Keratinocyte (primary cell): ENCODE measurements around the gene B3GALT2. TPM values are rescaled to one million over a fixed set of nuclear protein-coding genes. Genes with fewer than 3 reads are reported as not detected.

ENCODE experiments used
- DNase-seq: peaks from one replicate; pipeline ENCODE4 v3.0.0-alpha.2; 2011; ENCODE audit warnings: low read depth, missing footprints, low spot score
- FAIRE-seq: peaks from 2 replicates; lab custom pipeline; 2011; peaks lifted over from hg19 to GRCh38; lab: Jason Lieb, UNC
- H2AFZ ChIP-seq: 2 replicates; pipeline ENCODE4 v1.6.0; 2012; ENCODE audit warnings: low read length, control low read depth, inconsistent platforms; ENCODE audit not compliant: control insufficient read depth
- H3K27ac ChIP-seq: 2 replicates; pipeline ENCODE4 v1.5.1; 2011; ENCODE audit warnings: low read length; ENCODE audit not compliant: control insufficient read depth, insufficient read depth
- H3K27me3 ChIP-seq: 3 replicates; pipeline ENCODE4 v1.6.0; 2011; ENCODE audit warnings: low read length; ENCODE audit not compliant: control insufficient read depth, insufficient read depth; ENCODE audit errors: extremely low read depth
- H3K36me3 ChIP-seq, 2 experiments: 2 replicates in 1 of 2; 3 replicates in 1 of 2; pipeline ENCODE4 v1.5.1; 2011; ENCODE audit warnings: low read length in 2 of 2, mild to moderate bottlenecking in 1 of 2; ENCODE audit not compliant: control insufficient read depth in 2 of 2, insufficient read depth in 2 of 2; ENCODE audit errors: extremely low read depth in 1 of 2
- H3K4me1 ChIP-seq: 3 replicates; pipeline ENCODE4 v1.5.1; 2011; ENCODE audit warnings: low read length; ENCODE audit not compliant: control insufficient read depth, insufficient read depth; ENCODE audit errors: extremely low read depth
- H3K4me2 ChIP-seq: 3 replicates; pipeline ENCODE4 v1.6.0; 2011; ENCODE audit warnings: low read depth, low read length; ENCODE audit not compliant: control insufficient read depth, insufficient read depth; ENCODE audit errors: extremely low read depth
- H3K4me3 ChIP-seq, 3 experiments: fragments of 200-600 bp in 1 of 3; sonication (generic) in 1 of 3; 2 replicates in 2 of 3; 3 replicates in 1 of 3; pipeline ENCODE4 v1.5.1; 2011 to 2016; ENCODE audit warnings: low read length in 3 of 3, mild to moderate bottlenecking in 3 of 3, control low read depth in 2 of 3, inconsistent platforms in 1 of 3, low read depth in 1 of 3, mixed read lengths in 1 of 3, mixed run types in 1 of 3, moderate library complexity in 1 of 3; ENCODE audit not compliant: control insufficient read depth in 2 of 3, insufficient read depth in 2 of 3; ENCODE audit errors: extremely low read depth in 1 of 3
- H3K79me2 ChIP-seq: 2 replicates; pipeline ENCODE4 v1.6.0; 2012; ENCODE audit warnings: low read length; ENCODE audit not compliant: control insufficient read depth, insufficient read depth
- H3K9ac ChIP-seq: 3 replicates; pipeline ENCODE4 v1.6.0; 2011; ENCODE audit warnings: low read length; ENCODE audit not compliant: control insufficient read depth, insufficient read depth; ENCODE audit errors: extremely low read depth
- H3K9me1 ChIP-seq: 3 replicates; pipeline ENCODE4 v1.6.0; 2011; ENCODE audit warnings: low read length; ENCODE audit not compliant: control insufficient read depth, insufficient read depth; ENCODE audit errors: extremely low read depth
- H3K9me3 ChIP-seq: 2 replicates; pipeline ENCODE4 v1.5.1; 2012; ENCODE audit warnings: low read depth, low read length; ENCODE audit not compliant: control insufficient read depth
- H4K20me1 ChIP-seq: 3 replicates; pipeline ENCODE4 v1.6.0; 2011; ENCODE audit warnings: low read length; ENCODE audit not compliant: control insufficient read depth, insufficient read depth; ENCODE audit errors: extremely low read depth
- EZH2 ChIP-seq: IDR thresholded peaks from one replicate; pipeline ENCODE4 v1.6.1; 2012; ENCODE audit warnings: inconsistent platforms, mild to moderate bottlenecking, low read length, moderate library complexity
- dilution Hi-C: fragments of 300-500 bp; cut with MboI; formaldehyde crosslinking; loops from one replicate; pipeline ENCODE4 v1.7.0; 2020; ENCODE audit warnings: low sequenced_read_pairs; ENCODE audit not compliant: extremely low pct_ligation_motif_present
- polyA plus RNA-seq, 5 experiments: library from polyadenylated mRNA; depleted of rRNA in 3 of 5; stranded (reverse) in 3 of 5; stranded (forward) in 1 of 5; unstranded in 1 of 5; fragments of >200 nt; gene quantifications; 1 replicate in 1 of 5; 2 replicates in 3 of 5; 3 replicates in 1 of 5; pipeline versions ENCODE4 v1.2.1 to v1.2.3, GENCODE V29; 2011 to 2012; ENCODE audit warnings: missing spikeins in 2 of 5, low read depth in 1 of 5, low replicate concordance in 1 of 5
- TF ChIP-seq, protein P1 (sequence below), 3 experiments: IDR thresholded peaks in 1 of 3; conservative IDR thresholded peaks in 1 of 3; optimal IDR thresholded peaks in 1 of 3; 2 replicates in 2 of 3; 3 replicates in 1 of 3; pipeline versions ENCODE3 to v1.5.1; 2011; ENCODE audit warnings: low read length in 3 of 3, mild to moderate bottlenecking in 3 of 3, moderate library complexity in 2 of 3, control low read depth in 1 of 3, inconsistent platforms in 1 of 3; ENCODE audit not compliant: insufficient read depth in 2 of 3; ENCODE audit errors: extremely low read depth in 1 of 3

B3GALT2 gene
- polyA plus RNA-seq, 1 donor (not counting 4 experiments of a cell fraction or from before 2014, with no cell fraction given), result not detected

DNA sequence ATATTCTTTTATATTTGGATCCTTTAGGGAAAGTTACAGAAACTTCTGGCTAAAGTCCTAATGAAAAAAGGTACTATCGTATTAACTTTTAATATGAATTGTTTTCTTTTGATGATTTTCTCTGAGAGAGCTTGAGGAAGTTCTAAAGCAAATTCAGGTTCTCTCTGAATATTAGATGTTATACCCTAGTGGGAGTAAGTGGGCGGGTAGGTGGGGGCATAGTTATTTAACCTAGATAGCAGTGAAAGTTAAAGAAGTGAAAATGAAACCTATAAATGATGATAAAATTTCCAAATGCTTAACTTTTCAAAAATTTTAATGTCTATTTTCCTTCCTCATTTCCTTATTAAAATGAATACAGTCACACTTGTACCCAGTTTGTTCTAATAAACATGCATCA, 26.2 kb upstream of the B3GALT2 start:
- Histone ChIP-seq H3K36me3 (peaks cover 5 to 8% of the 10 kb centered on the region in 2 experiments), H3K79me2 (no peaks in the 10 kb centered on the region), H3K4me3 (no peak overlapping the region), H3K4me2 (no peak overlapping the region), H3K27me3 (no peaks in the 10 kb centered on the region), H4K20me1 (no peaks in the 10 kb centered on the region), H3K4me1 (peaks cover 14% of the 10 kb centered on the region), H3K27ac (peak overlapping the region; percentile 81), H3K9ac (no peak overlapping the region), H2AFZ (no peak overlapping the region), H3K9me1 (no peaks in the 10 kb centered on the region), H3K9me3 (no peaks in the 10 kb centered on the region)
- no peak for TF ChIP-seq EZH2
- TF ChIP-seq, protein P1, sequence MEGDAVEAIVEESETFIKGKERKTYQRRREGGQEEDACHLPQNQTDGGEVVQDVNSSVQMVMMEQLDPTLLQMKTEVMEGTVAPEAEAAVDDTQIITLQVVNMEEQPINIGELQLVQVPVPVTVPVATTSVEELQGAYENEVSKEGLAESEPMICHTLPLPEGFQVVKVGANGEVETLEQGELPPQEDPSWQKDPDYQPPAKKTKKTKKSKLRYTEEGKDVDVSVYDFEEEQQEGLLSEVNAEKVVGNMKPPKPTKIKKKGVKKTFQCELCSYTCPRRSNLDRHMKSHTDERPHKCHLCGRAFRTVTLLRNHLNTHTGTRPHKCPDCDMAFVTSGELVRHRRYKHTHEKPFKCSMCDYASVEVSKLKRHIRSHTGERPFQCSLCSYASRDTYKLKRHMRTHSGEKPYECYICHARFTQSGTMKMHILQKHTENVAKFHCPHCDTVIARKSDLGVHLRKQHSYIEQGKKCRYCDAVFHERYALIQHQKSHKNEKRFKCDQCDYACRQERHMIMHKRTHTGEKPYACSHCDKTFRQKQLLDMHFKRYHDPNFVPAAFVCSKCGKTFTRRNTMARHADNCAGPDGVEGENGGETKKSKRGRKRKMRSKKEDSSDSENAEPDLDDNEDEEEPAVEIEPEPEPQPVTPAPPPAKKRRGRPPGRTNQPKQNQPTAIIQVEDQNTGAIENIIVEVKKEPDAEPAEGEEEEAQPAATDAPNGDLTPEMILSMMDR (optimal IDR thresholded peaks at IDR 0.05 in 1 of 3, IDR thresholded peaks at IDR 0.05 in 1 of 3, conservative IDR thresholded peaks at IDR 0.05 in 1 of 3; ENCODE audit: extremely low read depth in 1 of 3, insufficient read depth in 2 of 3, low read length in 3 of 3), result no peak
- dilution Hi-C loops, result no loop called here
- FAIRE-seq (no peak), DNase-seq (no peak)

DNA sequence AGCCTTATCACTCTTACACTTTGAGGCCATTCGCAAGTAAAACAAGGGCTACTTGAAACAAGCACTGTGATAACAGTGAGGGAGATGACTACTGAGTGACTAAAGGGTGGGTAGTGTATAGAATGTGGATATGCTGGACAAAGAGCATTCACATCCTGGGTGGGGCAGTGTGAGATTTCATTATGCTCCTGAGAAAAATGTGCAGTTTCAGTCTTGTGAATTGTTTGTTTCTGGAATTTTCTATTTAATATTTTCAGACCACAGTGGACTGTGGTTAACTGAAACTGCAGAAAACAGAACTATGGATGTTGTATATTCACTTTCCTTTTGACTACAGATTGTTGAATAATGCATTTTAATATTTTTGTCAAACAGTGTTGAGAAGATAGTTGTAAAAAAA, 25.1 kb upstream of the B3GALT2 start:
- peak overlapping the region; percentile 81 for H3K27ac ChIP-seq
- H3K4me2 ChIP-seq, result peak overlapping the region; percentile 64
- no peak overlapping the region for H3K4me3 ChIP-seq
- H3K27me3 ChIP-seq, result no peaks in the 10 kb centered on the region
- no peaks in the 10 kb centered on the region for H3K9me3 ChIP-seq
- TF ChIP-seq, protein P1 (optimal IDR thresholded peaks at IDR 0.05 in 1 of 3, IDR thresholded peaks at IDR 0.05 in 1 of 3, conservative IDR thresholded peaks at IDR 0.05 in 1 of 3; ENCODE audit: extremely low read depth in 1 of 3, insufficient read depth in 2 of 3, low read length in 3 of 3), result no peak
- TF ChIP-seq EZH2, result no peak
- H2AFZ ChIP-seq, result no peak overlapping the region
- no peaks in the 10 kb centered on the region for H3K9me1 ChIP-seq
- dilution Hi-C loops, result no loop called here
- peak; percentile 90 for FAIRE-seq
- no peaks in the 10 kb centered on the region for H3K79me2 ChIP-seq
- H3K36me3 ChIP-seq, result peaks cover 2 to 8% of the 10 kb centered on the region in 2 experiments
- H4K20me1 ChIP-seq, result no peaks in the 10 kb centered on the region
- peaks cover 14% of the 10 kb centered on the region for H3K4me1 ChIP-seq
- peak overlapping the region; percentile 34 for H3K9ac ChIP-seq
- peak; percentile 45 for DNase-seq
